MM.1S (cell line): ENCODE results near the gene PTPN3.

Experiments
- CTCF ChIP-seq: fragments of 300-600 bp; sonication (generic); IDR thresholded peaks from 2 replicates; pipeline ENCODE4 v1.5.1; 2016; ENCODE audit warnings: antibody characterized with exemption, low read length, mixed read lengths
- EZH2phosphoT487 ChIP-seq: fragments of 300-600 bp; sonication (generic); IDR thresholded peaks from 2 replicates; pipeline ENCODE4 v1.6.1; 2018; ENCODE audit warnings: antibody characterized with exemption, low read length

- TF ChIP-seq CTCF = no peak
- no peak for TF ChIP-seq EZH2phosphoT487
Observed at GRCh38 chr9:109500421-109500974, 2.4 kb upstream of the PTPN3 start.
